Heart left ventricle (tissue), 13 donors: ENCODE results near the gene SLC37A1.

Experiments used
- CTCF ChIP-seq, 12 donors: fragments of 200-600 bp; sonication (generic) in 4 of 12; IDR thresholded peaks; one replicate each; pipeline versions ENCODE4 v1.5.0 to v1.8.0; 2018 to 2022; ENCODE audit warnings: antibody characterized with exemption in 12 of 12, mild to moderate bottlenecking in 5 of 12
- POLR2A ChIP-seq, 2 donors: fragments of 450-650 bp; IDR thresholded peaks; one replicate each; pipeline ENCODE4 v1.6.1; 2017; ENCODE audit warnings: antibody characterized with exemption in 2 of 2, mild to moderate bottlenecking in 2 of 2, moderate library complexity in 2 of 2
- donor health status: ischemic (EF 13 %, LVEDD 7.1; RV severe dilation, severe dysfunction).
- donor health status: DM: no; HTN: yes; CAD: no.
- donor health status: DM: no; HTN: no; CAD: no.
- donor health status: ischemic (EF 25% LVEDD 6.9; RV normal size, moderate dysfunction).
- donor health status: ischemic (EF 25% LVEDD 5.7; RV mildly dilated, moderate dysfunction).
- donor health status: ischemic (EF 35%, LVEDD 5.7; RV mildly dilated, moderate dysfunction).
- donor health status: nonischemic (EF 11% LVEDD 7.7; RV severe dilation, severe dysfunction).
- donor health status: DM: yes; HTN: yes; CAD: no.
- donor health status: PGD.
- donor health status: ischemic (EF 29% LVEDD 5.4; RV normal size, mild dysfunction).
- donor health status: nonischemic (EF 23%, LVEDD 6.1; RV moderate dilation, normal function).

GRCh38 chr21:42524341-42525028, 10.8 kb downstream of the SLC37A1 start:
- no peak for TF ChIP-seq CTCF (IDR thresholded peaks at IDR 0.05)
- TF ChIP-seq POLR2A (IDR thresholded peaks at IDR 0.05), result no peak
